HG02798 (cell line): ENCODE measurements around the gene COL4A2.

Experiments
- ATAC-seq: cut with Tn5 transposase; IDR thresholded peaks from one replicate; pipeline ENCODE4 v1.9.1; 2021; ENCODE audit warnings: mild to moderate bottlenecking; ENCODE audit not compliant: unreplicated experiment, poor library complexity

The COL4A2 gene

GRCh38 chr13:110464556-110465333 lies 157.7 kb downstream of the COL4A2 start:
- ATAC-seq, result no peak

- ATAC-seq, result no peak
Observed at GRCh38 chr13:110465696-110466095, 158.6 kb downstream of the COL4A2 start.

- no peak for ATAC-seq
Observed at GRCh38 chr13:110466266-110466915, 159.3 kb downstream of the COL4A2 start.

GRCh38 chr13:110467516-110468110 lies 160.5 kb downstream of the COL4A2 start:
- no peak for ATAC-seq

- ATAC-seq, result no peak
Observed at GRCh38 chr13:110468986-110469495, 162.0 kb downstream of the COL4A2 start.

GRCh38 chr13:110469597-110469996 lies 162.5 kb downstream of the COL4A2 start:
- no peak for ATAC-seq

GRCh38 chr13:110470272-110471009 lies 163.4 kb downstream of the COL4A2 start:
- ATAC-seq, result no peak

GRCh38 chr13:110471156-110471832 lies 164.2 kb downstream of the COL4A2 start:
- ATAC-seq, result peak; percentile 61

GRCh38 chr13:110471833-110472162 lies 164.7 kb downstream of the COL4A2 start:
- ATAC-seq, result peak; percentile 97

GRCh38 chr13:110472904-110473563 lies 165.9 kb downstream of the COL4A2 start:
- ATAC-seq, result no peak

GRCh38 chr13:110474713-110475112 lies 167.6 kb downstream of the COL4A2 start:
- no peak for ATAC-seq

GRCh38 chr13:110475117-110475516 lies 168.0 kb downstream of the COL4A2 start:
- no peak for ATAC-seq

- ATAC-seq, result no peak
Observed at GRCh38 chr13:110475550-110476219, 168.6 kb downstream of the COL4A2 start.

GRCh38 chr13:110476220-110476617 lies 169.1 kb downstream of the COL4A2 start:
- ATAC-seq, result no peak

- no peak for ATAC-seq
Observed at GRCh38 chr13:110477706-110478245, 170.7 kb downstream of the COL4A2 start.

GRCh38 chr13:110478405-110479214 lies 171.5 kb downstream of the COL4A2 start:
- ATAC-seq, result no peak

- ATAC-seq, result no peak
Observed at GRCh38 chr13:110479215-110479545, 172.1 kb downstream of the COL4A2 start.

- ATAC-seq, result no peak
Observed at GRCh38 chr13:110479648-110480047, 172.6 kb downstream of the COL4A2 start.
